A549 (cell line): ENCODE measurements around the gene CACNA1G. TPM values are rescaled to one million over a fixed set of nuclear protein-coding genes. Genes with fewer than 3 reads are reported as not detected.
A peak's percentile ranks its signal among the peaks of the same experiment; 100 is the strongest.

Source experiments
- ATAC-seq, 2 experiments: fragments of 200-7000 bp in 1 of 2; fragments of >200 bp in 1 of 2; cut with Nextera tagmentation in 1 of 2; cut with Tn5 transposase in 1 of 2; 3 replicates each; pipeline versions ENCODE4 v1.8.0 to v1.9.1; 2018 to 2020; ENCODE audit warnings: mild to moderate bottlenecking in 1 of 2, moderate library complexity in 1 of 2
- CTCF ChIA-PET: fragments of 300-600 bp; sonication (Branson Sonifier 250); formaldehyde crosslinking; extraction: SDS; loops from one replicate; lab custom pipeline; 2021; ENCODE audit warnings: antibody characterized with exemption, inconsistent platforms; lab: Yijun Ruan, JAX
- POLR2A ChIA-PET: fragments of 350-600 bp; formaldehyde crosslinking; extraction: SDS; loops from one replicate; lab custom pipeline; 2021; ENCODE audit warnings: antibody characterized with exemption, inconsistent platforms; lab: Yijun Ruan, JAX
- DNase-seq, 2 experiments: peaks; one replicate each; pipeline versions ENCODE4 v3.0.0 to v3.0.0-alpha.2; 2011 to 2016; ENCODE audit warnings: low read depth in 1 of 2, low spot score in 1 of 2
- FAIRE-seq: peaks from 2 replicates; lab custom pipeline; 2011; peaks lifted over from hg19 to GRCh38; lab: Jason Lieb, UNC
- H3K27ac ChIP-seq, 2 experiments: fragments of >200 bp; sonication (Bioruptor Twin); formaldehyde crosslinking; 3 replicates each; pipeline ENCODE4 v1.5.1; 2016 to 2017
- H3K4me1 ChIP-seq: fragments of >200 bp; sonication (Bioruptor Twin); formaldehyde crosslinking; 3 replicates; pipeline ENCODE4 v1.6.1; 2016
- H3K4me2 ChIP-seq: fragments of >200 bp; sonication (Bioruptor Twin); formaldehyde crosslinking; 3 replicates; pipeline ENCODE4 v1.6.1; 2016
- H3K4me3 ChIP-seq: fragments of >200 bp; sonication (Bioruptor Twin); formaldehyde crosslinking; 3 replicates; pipeline ENCODE4 v1.5.1; 2016
- H3K9me3 ChIP-seq: fragments of >200 bp; sonication (Bioruptor Twin); formaldehyde crosslinking; 3 replicates; pipeline ENCODE4 v1.6.1; 2016
- BHLHE40 ChIP-seq: IDR thresholded peaks from 2 replicates; pipeline ENCODE4 v1.6.1; 2012; ENCODE audit warnings: low read depth, low read length, inconsistent platforms
- FOSL2 ChIP-seq, 2 experiments: fragments of 450-650 bp in 1 of 2; fragments of >200 bp in 1 of 2; sonication (Bioruptor Twin) in 1 of 2; formaldehyde crosslinking; IDR thresholded peaks; 2 replicates each; pipeline versions ENCODE4 v1.5.0 to v1.6.1; 2016 to 2020; ENCODE audit warnings: mild to moderate bottlenecking in 1 of 2, moderate library complexity in 1 of 2
- HEYL ChIP-seq: fragments of 250-450 bp; sonication (Bioruptor Pico); IDR thresholded peaks from 2 replicates; pipeline ENCODE4 v1.8.0; 2021; ENCODE audit warnings: mild to moderate bottlenecking, moderate library complexity
- JUNB ChIP-seq: fragments of >200 bp; sonication (Bioruptor Twin); formaldehyde crosslinking; IDR thresholded peaks from 2 replicates; pipeline ENCODE4 v1.6.1; 2016
- MAFK ChIP-seq: fragments of 450-650 bp; IDR thresholded peaks from 2 replicates; pipeline ENCODE4 v1.6.1; 2014; ENCODE audit not compliant: partially characterized antibody
- NPAS2 ChIP-seq: fragments of 250-450 bp; sonication (Bioruptor Pico); IDR thresholded peaks from 2 replicates; pipeline ENCODE4 v1.8.0; 2022; ENCODE audit warnings: mild to moderate bottlenecking, moderate library complexity, borderline replicate concordance
- POLR2A ChIP-seq: IDR thresholded peaks from 2 replicates; pipeline ENCODE4 v1.6.1; 2012; ENCODE audit warnings: mild to moderate bottlenecking, low read length
- POLR2AphosphoS2 ChIP-seq: conservative IDR thresholded peaks from 2 replicates; pipeline ENCODE4 v1.6.1; 2012; ENCODE audit warnings: low read length, improper control_type of control experiment, inconsistent platforms
- ZC3H11A ChIP-seq: fragments of 450-650 bp; IDR thresholded peaks from 2 replicates; pipeline ENCODE4 v1.6.1; 2014; ENCODE audit warnings: antibody characterized with exemption, mild to moderate bottlenecking
- ZFP36 ChIP-seq: fragments of 450-650 bp; IDR thresholded peaks from 2 replicates; pipeline ENCODE4 v1.6.1; 2014; ENCODE audit warnings: borderline replicate concordance; ENCODE audit not compliant: partially characterized antibody
- ZNF302 ChIP-seq: fragments of 250-450 bp; sonication (Bioruptor Pico); IDR thresholded peaks from 2 replicates; pipeline ENCODE4 v1.9.0; 2021; ENCODE audit warnings: inconsistent platforms, mild to moderate bottlenecking, moderate library complexity
- WGBS: methylation state at CpG from one replicate; pipeline ENCODE4 v1.1.6; 2017; ENCODE audit errors: missing lambda C conversion rate; 5-methylcytosine and 5-hydroxymethylcytosine counted together
- polyA plus RNA-seq, 4 experiments: library from polyadenylated mRNA; depleted of rRNA in 3 of 4; stranded (reverse); fragments of >200 nt; fragmentation: RNase III in 1 of 4; extraction: RNeasy Plus Mini Kit Qiagen cat#74134 plus additional on column Dnase treatment in 1 of 4; gene quantifications; 2 replicates in 3 of 4; 3 replicates in 1 of 4; pipeline ENCODE4 v1.2.3, GENCODE V29; 2011 to 2017
- TF ChIP-seq, protein P1 (sequence below): IDR thresholded peaks from 2 replicates; pipeline ENCODE4 v1.6.1; 2012
- TF ChIP-seq, protein P2 (sequence below): IDR thresholded peaks from 2 replicates; pipeline ENCODE4 v1.6.1; 2012; ENCODE audit warnings: low read depth, borderline replicate concordance
- TF ChIP-seq, protein P3 (sequence below): fragments of 450-650 bp; IDR thresholded peaks from 2 replicates; pipeline ENCODE4 v1.6.1; 2014; ENCODE audit warnings: antibody characterized with exemption

The CACNA1G gene
- polyA plus RNA-seq, 2 of the 4 experiments (the other 2 are of a cell fraction) = 4.0 to 8.9 TPM

DNA sequence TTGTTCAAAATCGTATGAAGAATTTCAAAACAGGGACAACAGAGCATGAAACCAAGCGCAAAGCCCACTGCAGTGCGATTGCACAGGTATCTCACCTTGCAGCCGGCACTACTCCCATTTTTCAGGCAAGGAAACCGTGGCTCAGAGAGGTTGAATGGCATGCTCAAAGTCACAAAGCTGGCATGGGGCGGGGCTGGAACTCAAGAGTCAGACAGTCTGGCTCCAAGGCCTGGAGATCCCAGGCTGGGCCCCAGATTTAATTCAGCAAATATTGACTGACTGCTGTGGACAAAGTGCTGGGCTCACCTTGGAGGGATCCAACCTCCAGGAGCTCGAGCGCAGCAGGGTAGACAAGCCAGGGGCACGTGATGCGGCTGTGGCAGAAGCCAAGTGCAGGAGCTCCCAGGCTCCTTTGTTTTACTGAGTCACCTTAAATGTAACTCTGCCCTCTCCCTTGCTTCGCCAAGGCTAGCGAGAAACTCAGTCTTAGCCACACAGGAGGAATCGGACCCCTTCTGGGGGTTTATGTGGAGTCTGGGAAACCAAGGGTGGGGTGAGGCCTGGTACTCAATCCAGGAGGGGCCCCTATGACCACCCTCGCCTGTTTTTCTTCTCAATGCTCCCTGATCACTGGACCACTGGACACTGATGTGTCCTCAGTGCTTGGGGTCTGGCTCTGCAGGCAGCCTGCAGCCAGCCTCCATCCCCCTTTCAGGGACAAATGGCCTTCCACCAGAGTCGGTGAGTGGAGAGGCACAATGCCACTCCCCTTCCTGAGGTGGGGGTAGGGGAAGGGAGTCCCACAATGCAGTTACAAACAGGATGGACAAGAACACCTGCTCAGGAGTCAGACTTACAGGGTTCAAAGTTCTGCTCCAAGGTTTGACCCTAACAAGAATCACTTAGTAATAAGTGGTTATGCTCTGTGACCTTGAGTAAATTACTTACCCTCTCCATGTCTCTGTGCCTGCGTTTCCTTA, 17.4 kb upstream of the CACNA1G start:
- Histone ChIP-seq H3K9me3 (no peaks in the 10 kb centered on the region), H3K27ac (peak overlapping the region; percentile 85 to 90), H3K4me2 (peak overlapping the region; percentile 97), H3K4me3 (peak overlapping the region; percentile 51)
- WGBS = 40% methylated on average over 16 of the region's 16 CpGs
- POLR2A ChIA-PET = interaction anchor here (0.7 to 2.6 kb wide), 16 partner anchors 8 to 323 kb away, joined by 3 to 24 read pairs (median 4); partner anchors contain the start of genes CACNA1G, EPN3, LUC7L3 and TOB1
- DNase-seq (peak; percentile 77 to 82), FAIRE-seq (peak; percentile 86)
- CTCF ChIA-PET = interaction anchor here (0.6 to 23.7 kb wide), 25 partner anchors 8 to 407 kb away, joined by 3 to 753 read pairs (median 4); partner anchors contain the start of genes ANKRD40 and EPN3
- no peak for TF ChIP-seq HEYL
- TF ChIP-seq FOSL2 (IDR thresholded peaks at IDR 0.05) = no peak
- TF ChIP-seq FOSL2 (CRISPR knock-in tag; IDR thresholded peaks at IDR 0.05) = peak; percentile 52; the same call in 1 of the 2 replicates
- peak; percentile 30; the same call in 1 of the 2 replicates for TF ChIP-seq POLR2A
- peak; percentile 28; the same call in 1 of the 2 replicates for TF ChIP-seq NPAS2
- TF ChIP-seq BHLHE40 = peak; percentile 45
- TF ChIP-seq, protein P1, sequence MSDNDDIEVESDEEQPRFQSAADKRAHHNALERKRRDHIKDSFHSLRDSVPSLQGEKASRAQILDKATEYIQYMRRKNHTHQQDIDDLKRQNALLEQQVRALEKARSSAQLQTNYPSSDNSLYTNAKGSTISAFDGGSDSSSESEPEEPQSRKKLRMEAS = peak; percentile 83
- TF ChIP-seq ZNF302 (CRISPR knock-in tag) = 0 out of 2 replicates have a peak, but pooled peaks have one; percentile 40
- TF ChIP-seq, protein P2, sequence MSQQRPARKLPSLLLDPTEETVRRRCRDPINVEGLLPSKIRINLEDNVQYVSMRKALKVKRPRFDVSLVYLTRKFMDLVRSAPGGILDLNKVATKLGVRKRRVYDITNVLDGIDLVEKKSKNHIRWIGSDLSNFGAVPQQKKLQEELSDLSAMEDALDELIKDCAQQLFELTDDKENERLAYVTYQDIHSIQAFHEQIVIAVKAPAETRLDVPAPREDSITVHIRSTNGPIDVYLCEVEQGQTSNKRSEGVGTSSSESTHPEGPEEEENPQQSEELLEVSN = 0 out of 2 replicates have a peak, but pooled peaks have one; percentile 54
- TF ChIP-seq, protein P3, sequence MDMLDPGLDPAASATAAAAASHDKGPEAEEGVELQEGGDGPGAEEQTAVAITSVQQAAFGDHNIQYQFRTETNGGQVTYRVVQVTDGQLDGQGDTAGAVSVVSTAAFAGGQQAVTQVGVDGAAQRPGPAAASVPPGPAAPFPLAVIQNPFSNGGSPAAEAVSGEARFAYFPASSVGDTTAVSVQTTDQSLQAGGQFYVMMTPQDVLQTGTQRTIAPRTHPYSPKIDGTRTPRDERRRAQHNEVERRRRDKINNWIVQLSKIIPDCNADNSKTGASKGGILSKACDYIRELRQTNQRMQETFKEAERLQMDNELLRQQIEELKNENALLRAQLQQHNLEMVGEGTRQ = peak; percentile 92
- peak; percentile 68 for TF ChIP-seq ZFP36
- peak; percentile 40 for TF ChIP-seq MAFK
- TF ChIP-seq ZC3H11A = no peak
- TF ChIP-seq POLR2AphosphoS2 = no peak
- TF ChIP-seq, all 56 proteins: peak for 10
- H3K4me1 ChIP-seq = peaks cover 53% of the 10 kb centered on the region
- ATAC-seq = peak; percentile 22 to 53; a peak in 5 of 6 replicates

DNA sequence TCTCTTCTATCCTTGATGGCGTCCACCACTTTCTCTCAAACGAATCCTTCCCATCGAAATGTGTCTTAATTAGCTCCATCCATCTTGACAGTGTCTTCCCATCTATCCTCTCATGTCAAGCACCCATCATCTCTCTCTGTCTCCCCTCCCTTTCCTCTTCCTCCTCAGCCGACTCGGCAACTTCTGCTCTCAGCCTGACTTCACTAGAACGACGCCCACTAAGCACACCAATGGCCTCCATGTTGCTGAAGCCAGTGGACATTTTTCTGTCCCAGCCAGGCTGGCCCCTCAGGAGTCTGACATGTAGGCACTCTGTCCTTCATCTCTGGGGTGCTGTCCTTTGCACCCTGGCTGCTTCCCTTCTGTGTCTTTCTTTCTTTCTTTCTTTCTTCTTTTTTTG, 16.0 kb upstream of the CACNA1G start:
- no peak for TF ChIP-seq JUNB
- peak; percentile 46 for TF ChIP-seq MAFK
- H3K4me1 ChIP-seq = peaks cover 56% of the 10 kb centered on the region
- 95% methylated on average over 7 of the region's 7 CpGs for WGBS
- ATAC-seq = no peak
- CTCF ChIA-PET = interaction anchor here (0.6 to 23.7 kb wide), 15 partner anchors 11 to 405 kb away, joined by 3 to 753 read pairs (median 4); partner anchors contain the start of gene ANKRD40
- H3K27ac ChIP-seq = peak overlapping the region in 1 of 2 experiments; percentile 90; a peak in 1 of 6 replicates
- H3K4me3 ChIP-seq = no peak overlapping the region
- DNase-seq = no peak
- no peaks in the 10 kb centered on the region for H3K9me3 ChIP-seq
- no peak overlapping the region for H3K4me2 ChIP-seq
- FAIRE-seq = no peak
- POLR2A ChIA-PET = interaction anchor here (1.0 kb wide), 2 partner anchors 175 to 322 kb away, joined by 3 to 4 read pairs; partner anchors contain the start of genes LUC7L3 and TOB1

GRCh38 chr17:50545311-50545710, 15.2 kb upstream of the CACNA1G start:
- Histone ChIP-seq H3K4me2 (no peak overlapping the region), H3K4me3 (no peak overlapping the region), H3K4me1 (peaks cover 53% of the 10 kb centered on the region), H3K9me3 (no peaks in the 10 kb centered on the region), H3K27ac (peak overlapping the region in 1 of 2 experiments; percentile 6; a peak in 2 of 6 replicates)
- DNase-seq (no peak), ATAC-seq (no peak), FAIRE-seq (no peak)
- 67% methylated on average over 8 of the region's 8 CpGs for WGBS
- ChIA-PET CTCF (interaction anchor here (0.9 to 23.7 kb wide), 8 partner anchors 12 to 307 kb away, joined by 3 to 753 read pairs (median 7); partner anchors contain the start of gene ANKRD40), POLR2A (no interaction called here)
- TF ChIP-seq FOSL2 (IDR thresholded peaks at IDR 0.05) = no peak
- TF ChIP-seq FOSL2 (CRISPR knock-in tag; IDR thresholded peaks at IDR 0.05) = no peak
- TF ChIP-seq, all 56 proteins: peak for 0
